ENCODE data around the gene CGB3. TPM values are rescaled to one million over a fixed set of nuclear protein-coding genes. Genes with fewer than 3 reads are reported as not detected.

The CGB3 gene
- total RNA-seq, 1 donor from 2014 or later = not detected

GRCh38 chr19:48999481-49000325 lies 24.4 kb downstream of the CGB3 start:
- no peaks in the 10 kb centered on the region for H3K27me3 ChIP-seq (ENCODE audit: control insufficient read depth, insufficient read depth, low read length)
- H3K4me3 ChIP-seq (ENCODE audit: low read depth, low read length) = no peak overlapping the region
- no peaks in the 10 kb centered on the region for H3K36me3 ChIP-seq (ENCODE audit: control insufficient read depth, insufficient read depth, low read length)
- peak; percentile 85 for TF ChIP-seq CTCF (IDR thresholded peaks at IDR 0.05; ENCODE audit: insufficient read depth, low read length, poor library complexity, severe bottlenecking)
- DNase-seq (ENCODE audit: low read depth) = no peak

- no peak for DNase-seq (ENCODE audit: low read depth)
- Histone ChIP-seq H3K36me3 (ENCODE audit: control insufficient read depth, insufficient read depth, low read length) (no peaks in the 10 kb centered on the region), H3K4me3 (ENCODE audit: low read depth, low read length) (no peak overlapping the region), H3K27me3 (ENCODE audit: control insufficient read depth, insufficient read depth, low read length) (no peaks in the 10 kb centered on the region)
- TF ChIP-seq CTCF (IDR thresholded peaks at IDR 0.05; ENCODE audit: insufficient read depth, low read length, poor library complexity, severe bottlenecking) = peak; percentile 66
Observed at GRCh38 chr19:48997972-48998371, 26.2 kb downstream of the CGB3 start.

- Histone ChIP-seq H3K4me3 (ENCODE audit: low read depth, low read length) (peak overlapping the region; percentile 81), H3K36me3 (ENCODE audit: control insufficient read depth, insufficient read depth, low read length) (no peaks in the 10 kb centered on the region), H3K27me3 (ENCODE audit: control insufficient read depth, insufficient read depth, low read length) (no peaks in the 10 kb centered on the region)
- DNase-seq (ENCODE audit: low read depth) = no peak
- TF ChIP-seq CTCF (IDR thresholded peaks at IDR 0.05; ENCODE audit: insufficient read depth, low read length, poor library complexity, severe bottlenecking) = no peak
Observed at GRCh38 chr19:48994035-48994386, 30.1 kb downstream of the CGB3 start.

- H3K4me3 ChIP-seq (ENCODE audit: low read depth, low read length) = peak within 1 kb of the TSS; percentile 81
- peak; percentile 97 for DNase-seq (ENCODE audit: low read depth)
- H3K36me3 ChIP-seq (ENCODE audit: control insufficient read depth, insufficient read depth, low read length) = no peaks in the 10 kb centered on the region
- peak; percentile 96 for TF ChIP-seq CTCF (IDR thresholded peaks at IDR 0.05; ENCODE audit: insufficient read depth, low read length, poor library complexity, severe bottlenecking)
- H3K27me3 ChIP-seq (ENCODE audit: control insufficient read depth, insufficient read depth, low read length) = no peaks in the 10 kb centered on the region
Observed at GRCh38 chr19:48993175-48994034, 30.7 kb downstream of the CGB3 start, which contains the start of the genes GYS1 and RUVBL2. Gene GYS1 (minus strand): TSS chr19:48993309. CDS start chr19:48993112, 197 bp downstream. Gene RUVBL2 (plus strand): TSS chr19:48993887. CDS start chr19:48993912, 25 bp downstream.

- DNase-seq (ENCODE audit: low read depth) = no peak
- Histone ChIP-seq H3K27me3 (ENCODE audit: control insufficient read depth, insufficient read depth, low read length) (no peaks in the 10 kb centered on the region), H3K36me3 (ENCODE audit: control insufficient read depth, insufficient read depth, low read length) (no peaks in the 10 kb centered on the region), H3K4me3 (ENCODE audit: low read depth, low read length) (peak overlapping the region; percentile 64)
- TF ChIP-seq CTCF (IDR thresholded peaks at IDR 0.05; ENCODE audit: insufficient read depth, low read length, poor library complexity, severe bottlenecking) = no peak
Observed at GRCh38 chr19:48992581-48993174, 31.5 kb downstream of the CGB3 start.
